Astrocyte (in vitro differentiated cells and primary cell): Measurements from ENCODE around the gene MAN1C1.

Experiments
- EZH2 ChIP-seq: IDR thresholded peaks from 2 replicates; pipeline ENCODE4 v1.6.1; 2012; ENCODE audit warnings: mild to moderate bottlenecking, low read length, inconsistent platforms; ENCODE audit not compliant: insufficient read depth
- TF ChIP-seq, protein P1 (sequence below): IDR thresholded peaks from 2 replicates; pipeline ENCODE4 v1.5.1; 2011; ENCODE audit warnings: low read depth, mild to moderate bottlenecking, inconsistent platforms, low read length, moderate library complexity; ENCODE audit not compliant: insufficient read depth

DNA sequence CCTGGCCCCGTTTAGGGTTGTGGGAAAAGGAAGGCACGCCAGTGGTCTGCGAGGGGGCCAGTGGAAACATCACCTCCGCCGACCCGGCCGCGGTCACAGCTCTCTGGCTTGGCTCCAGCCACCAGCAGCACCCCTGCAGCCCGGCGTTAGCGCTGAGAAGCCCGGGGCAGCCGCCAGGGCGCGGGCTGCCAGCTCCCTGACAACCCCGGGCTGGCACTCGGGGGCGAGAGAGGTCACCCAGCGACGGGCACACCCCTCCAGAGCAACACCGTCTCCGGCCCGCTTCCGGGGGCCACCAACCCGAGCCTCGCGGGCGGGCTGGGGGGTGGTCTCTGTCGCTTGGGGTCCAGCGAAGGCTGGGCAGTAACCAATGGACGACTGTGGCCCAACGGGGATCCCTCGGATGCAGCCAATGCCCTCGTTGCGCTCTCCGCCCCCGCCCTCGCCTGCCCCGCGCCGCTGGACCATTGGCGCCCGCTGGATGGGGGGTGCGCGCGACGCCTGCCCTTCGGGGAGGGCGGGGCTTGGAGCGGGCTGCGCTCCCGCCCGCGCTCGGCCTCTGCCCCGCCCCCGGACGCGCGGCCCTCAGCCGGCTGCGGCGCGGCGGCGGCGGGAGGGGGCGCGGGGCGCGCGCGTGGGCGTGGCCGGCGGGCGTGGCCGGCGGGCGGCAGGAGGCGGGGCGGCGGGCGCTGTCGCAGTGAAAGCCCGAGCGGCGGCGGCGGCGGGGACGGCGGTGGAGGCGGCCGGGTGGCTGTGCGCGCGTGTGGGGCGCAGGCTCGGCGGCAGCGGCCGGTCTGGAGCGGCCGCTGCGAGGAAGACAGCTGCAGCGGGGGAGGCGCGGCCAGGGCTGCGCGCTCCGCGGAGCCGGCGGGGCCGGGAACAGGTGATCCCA lies at the start of gene MAN1C1:
- no peak for TF ChIP-seq EZH2
- TF ChIP-seq, protein P1, sequence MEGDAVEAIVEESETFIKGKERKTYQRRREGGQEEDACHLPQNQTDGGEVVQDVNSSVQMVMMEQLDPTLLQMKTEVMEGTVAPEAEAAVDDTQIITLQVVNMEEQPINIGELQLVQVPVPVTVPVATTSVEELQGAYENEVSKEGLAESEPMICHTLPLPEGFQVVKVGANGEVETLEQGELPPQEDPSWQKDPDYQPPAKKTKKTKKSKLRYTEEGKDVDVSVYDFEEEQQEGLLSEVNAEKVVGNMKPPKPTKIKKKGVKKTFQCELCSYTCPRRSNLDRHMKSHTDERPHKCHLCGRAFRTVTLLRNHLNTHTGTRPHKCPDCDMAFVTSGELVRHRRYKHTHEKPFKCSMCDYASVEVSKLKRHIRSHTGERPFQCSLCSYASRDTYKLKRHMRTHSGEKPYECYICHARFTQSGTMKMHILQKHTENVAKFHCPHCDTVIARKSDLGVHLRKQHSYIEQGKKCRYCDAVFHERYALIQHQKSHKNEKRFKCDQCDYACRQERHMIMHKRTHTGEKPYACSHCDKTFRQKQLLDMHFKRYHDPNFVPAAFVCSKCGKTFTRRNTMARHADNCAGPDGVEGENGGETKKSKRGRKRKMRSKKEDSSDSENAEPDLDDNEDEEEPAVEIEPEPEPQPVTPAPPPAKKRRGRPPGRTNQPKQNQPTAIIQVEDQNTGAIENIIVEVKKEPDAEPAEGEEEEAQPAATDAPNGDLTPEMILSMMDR: no peak
